Hematopoietic multipotent progenitor cell (in vitro differentiated cells): ENCODE measurements around the gene HIVEP2. TPM values are rescaled to one million over a fixed set of nuclear protein-coding genes. Genes with fewer than 3 reads are reported as not detected.
A peak's percentile ranks its signal among the peaks of the same experiment; 100 is the strongest.

Source experiments
- DNase-seq, 3 donors: peaks; one replicate each; pipeline ENCODE4 v3.0.0-alpha.2; 2011 to 2015; ENCODE audit warnings: low read depth in 2 of 3, low spot score in 2 of 3
- total RNA-seq: library from RNA; depleted of rRNA; stranded (reverse); fragments of >200 nt; gene quantifications from one replicate; pipeline ENCODE4 v1.2.3, GENCODE V29; 2012

The HIVEP2 gene
- total RNA-seq, 1 donor, result 12.4 TPM

DNA sequence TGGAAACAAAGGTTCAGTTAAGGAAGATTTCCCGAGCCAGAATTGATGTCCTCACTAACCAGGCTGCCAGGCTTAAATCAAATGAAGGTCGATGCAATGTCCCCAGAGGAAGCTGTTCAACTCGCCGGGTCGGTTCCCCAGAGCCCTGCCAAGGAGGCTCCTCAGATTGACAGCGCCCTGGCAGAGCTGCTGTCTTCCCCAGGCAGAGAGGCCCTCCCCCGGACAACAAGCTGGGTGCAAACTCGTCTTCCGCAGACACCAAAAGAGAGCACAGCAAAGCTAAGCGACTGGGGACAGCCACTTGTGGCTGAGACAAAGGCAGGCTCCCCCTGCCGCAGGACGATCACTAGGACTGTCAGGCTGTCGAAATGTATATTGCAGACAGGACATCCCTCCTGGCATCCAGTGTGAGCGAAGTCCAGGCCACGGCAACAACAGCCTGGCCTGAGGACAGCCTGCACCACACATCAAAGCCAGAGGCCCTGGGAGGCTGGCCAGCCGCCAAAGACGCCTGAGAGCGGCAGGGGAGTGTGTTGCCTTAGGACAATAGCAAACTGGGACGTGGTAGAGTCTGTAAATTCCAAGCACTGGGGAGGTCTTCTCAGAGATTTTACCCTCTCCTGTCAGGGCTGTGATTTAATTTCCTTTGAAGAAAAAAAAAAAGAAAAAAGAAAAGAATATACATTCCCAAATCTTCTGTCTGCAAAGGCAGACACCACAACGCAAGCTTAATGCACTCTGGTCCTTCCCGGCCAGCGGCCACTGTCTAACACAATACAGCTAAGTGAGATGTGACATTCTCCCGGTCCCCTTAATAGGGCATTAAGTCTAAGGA, 99.1 kb downstream of the HIVEP2 start:
- DNase-seq, result no peak

DNA sequence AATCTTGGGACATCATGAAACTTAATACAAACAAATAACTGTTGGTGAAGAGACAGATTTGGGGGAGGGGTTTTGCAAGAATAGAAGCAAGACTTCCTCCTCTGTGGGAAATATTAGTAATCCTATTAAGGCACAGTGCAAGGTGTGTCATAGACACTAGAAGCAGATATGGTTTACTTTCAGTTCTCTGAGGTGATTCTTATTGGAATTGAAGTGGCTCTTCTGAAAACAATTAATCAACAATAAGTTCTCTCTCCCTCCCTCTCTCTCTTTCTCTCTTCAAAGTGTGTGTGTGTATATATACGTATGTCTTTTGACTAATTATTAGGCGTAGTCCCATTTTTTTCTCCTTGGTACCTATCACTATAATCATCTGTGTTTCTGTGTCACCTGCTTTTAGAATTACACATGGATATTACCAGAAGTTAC, 99.8 kb downstream of the HIVEP2 start:
- DNase-seq, result no peak

DNA sequence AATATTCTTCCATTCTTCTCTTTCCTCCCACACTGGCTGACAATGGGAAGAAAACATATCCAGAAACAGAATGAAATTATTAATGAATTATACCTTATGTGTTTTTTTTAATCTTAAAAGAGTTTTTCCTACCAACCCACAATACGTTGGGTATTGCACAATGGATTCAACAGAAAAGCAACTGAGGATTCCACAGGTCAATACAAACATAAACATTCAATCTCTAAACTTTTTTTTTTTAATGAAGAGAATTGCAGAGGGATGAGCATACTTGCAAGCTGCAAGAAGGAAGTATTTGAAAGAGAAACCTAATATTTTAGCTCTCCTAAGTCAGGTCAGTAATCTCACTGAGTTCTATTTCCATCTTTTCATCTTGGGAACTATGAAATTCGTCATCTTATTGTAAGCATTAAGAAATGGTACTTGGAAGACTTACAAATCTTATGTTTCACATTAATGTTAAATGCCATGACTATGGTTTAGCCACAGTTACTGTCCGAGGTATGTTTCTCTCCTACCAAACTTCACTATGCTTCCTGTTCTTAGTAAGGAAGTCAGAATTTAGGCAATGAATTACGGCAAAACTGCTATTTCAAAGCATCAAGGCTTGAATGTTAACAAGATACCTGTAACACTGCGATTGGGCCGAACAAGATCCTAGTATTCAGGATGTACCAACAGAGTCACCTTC, 100.8 kb downstream of the HIVEP2 start:
- DNase-seq, result no peak

DNA sequence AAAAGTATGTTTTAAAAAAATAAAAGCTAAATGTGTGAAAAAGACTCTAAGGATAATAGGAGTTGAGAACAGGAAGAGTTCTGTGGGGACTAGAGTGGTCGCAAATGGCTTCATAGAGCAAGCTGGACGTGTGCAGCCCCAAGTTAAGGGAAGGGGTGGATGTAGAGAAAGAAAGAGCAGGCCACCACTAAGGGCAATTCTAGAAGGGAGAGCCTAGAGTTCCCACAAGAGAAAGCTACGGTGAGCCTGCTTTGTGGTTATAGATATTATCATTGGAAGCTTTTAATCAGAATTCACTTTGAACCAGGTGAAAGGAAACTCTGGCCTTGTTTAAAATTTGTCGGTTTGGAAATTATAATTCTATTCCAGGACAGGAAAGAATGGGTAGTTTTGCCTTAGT, 101.6 kb downstream of the HIVEP2 start:
- DNase-seq, result no peak

DNA sequence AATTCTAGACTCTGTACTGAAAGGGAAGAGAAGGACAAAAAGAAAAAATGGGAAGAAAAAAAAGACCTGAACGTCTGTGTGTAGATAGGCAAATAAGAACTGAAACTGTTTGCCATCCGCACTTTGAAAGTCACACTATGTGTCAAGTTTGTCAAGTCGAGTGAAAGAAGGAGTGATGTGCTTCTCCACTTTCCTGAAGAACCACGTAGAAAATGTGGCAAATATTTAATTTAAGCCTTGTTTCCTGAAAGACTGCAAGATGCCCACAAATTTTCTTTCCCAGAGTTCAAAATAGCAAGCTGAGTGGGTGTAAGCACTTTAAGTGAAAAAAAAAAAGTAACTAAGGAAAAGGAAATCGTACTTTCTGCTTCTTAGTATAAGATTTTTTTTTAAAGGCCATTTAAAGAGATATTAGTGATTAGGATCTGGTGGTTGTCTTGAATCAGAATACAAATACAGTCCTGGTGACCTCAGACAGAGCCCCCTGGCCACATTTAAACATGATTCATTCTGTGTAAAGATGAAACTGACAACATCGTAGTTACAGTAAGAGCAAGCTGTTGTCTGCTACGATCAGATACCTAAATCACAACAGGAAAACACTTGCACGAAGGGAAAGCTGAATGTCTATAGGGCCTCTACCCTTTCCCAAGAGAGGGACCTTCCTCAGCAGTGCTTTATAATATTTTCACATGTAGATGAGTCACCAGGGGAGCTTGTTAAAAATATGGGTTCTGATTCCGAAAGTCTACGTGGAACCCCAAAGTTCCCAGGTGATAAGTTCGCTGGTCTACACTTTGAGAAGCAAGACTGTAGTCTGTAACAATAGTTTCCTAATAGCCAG, 102.3 kb downstream of the HIVEP2 start:
- DNase-seq, result peak in 2 of 3 donors; percentile 29 to 61

DNA sequence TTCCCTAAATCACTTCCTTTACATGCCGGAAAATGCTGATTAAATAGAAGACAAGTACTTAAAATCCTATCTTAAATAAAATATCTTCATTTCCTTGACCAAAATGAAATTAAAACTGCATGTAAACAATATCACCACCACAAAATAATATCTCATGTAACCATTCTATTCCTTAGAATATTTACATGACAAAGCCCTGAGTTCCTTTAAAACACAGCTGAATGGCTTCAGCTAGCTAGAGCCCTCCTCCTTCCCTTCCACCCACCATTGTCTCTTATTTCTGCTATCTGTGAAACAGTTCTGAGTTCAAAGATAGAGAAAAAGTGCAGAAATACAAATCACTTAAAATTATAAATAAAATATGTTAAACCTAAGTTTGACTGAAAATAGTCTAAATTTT, 103.1 kb downstream of the HIVEP2 start:
- DNase-seq, result no peak

GRCh38 chr6:142839686-142840040, 105.3 kb downstream of the HIVEP2 start:
- no peak for DNase-seq

DNA sequence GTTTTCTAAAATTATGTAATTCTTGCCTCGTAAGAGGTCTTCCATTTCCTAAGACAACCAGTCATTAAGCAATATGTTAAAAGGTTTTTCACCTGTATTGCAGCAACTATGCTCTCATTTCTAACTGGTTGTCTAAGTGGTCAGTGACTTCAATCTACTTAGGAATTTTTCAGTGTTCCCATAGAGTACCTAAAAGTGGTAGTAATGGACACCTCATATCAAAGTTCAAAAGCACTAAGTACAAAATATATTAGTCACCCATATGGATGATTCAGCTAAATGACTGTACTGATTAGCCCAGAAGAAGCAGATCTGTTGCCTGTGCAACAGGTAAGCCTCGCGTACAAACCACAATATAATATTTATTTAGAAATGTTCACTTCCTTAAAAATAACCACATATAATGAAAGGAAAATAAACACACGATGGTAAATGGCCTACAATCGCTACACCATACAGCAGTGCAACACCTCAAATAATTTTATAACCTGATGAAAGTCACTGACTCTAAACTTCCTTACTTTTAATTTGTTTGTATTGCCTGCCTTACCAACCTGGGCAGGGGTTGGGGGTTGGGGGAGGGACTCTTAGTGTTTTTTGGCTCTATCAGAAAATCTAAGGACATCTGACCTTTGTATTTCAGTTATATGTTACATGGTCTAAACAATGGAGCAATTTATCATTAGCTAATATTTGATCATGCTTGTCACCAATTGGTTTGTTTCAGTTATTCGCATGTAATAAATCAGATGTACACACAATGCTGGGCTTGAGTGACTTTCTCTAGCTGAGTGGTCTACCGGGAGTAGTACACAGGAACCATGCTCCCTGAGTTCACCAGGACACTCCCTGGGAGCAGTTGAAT, 105.9 kb downstream of the HIVEP2 start:
- no peak for DNase-seq

DNA sequence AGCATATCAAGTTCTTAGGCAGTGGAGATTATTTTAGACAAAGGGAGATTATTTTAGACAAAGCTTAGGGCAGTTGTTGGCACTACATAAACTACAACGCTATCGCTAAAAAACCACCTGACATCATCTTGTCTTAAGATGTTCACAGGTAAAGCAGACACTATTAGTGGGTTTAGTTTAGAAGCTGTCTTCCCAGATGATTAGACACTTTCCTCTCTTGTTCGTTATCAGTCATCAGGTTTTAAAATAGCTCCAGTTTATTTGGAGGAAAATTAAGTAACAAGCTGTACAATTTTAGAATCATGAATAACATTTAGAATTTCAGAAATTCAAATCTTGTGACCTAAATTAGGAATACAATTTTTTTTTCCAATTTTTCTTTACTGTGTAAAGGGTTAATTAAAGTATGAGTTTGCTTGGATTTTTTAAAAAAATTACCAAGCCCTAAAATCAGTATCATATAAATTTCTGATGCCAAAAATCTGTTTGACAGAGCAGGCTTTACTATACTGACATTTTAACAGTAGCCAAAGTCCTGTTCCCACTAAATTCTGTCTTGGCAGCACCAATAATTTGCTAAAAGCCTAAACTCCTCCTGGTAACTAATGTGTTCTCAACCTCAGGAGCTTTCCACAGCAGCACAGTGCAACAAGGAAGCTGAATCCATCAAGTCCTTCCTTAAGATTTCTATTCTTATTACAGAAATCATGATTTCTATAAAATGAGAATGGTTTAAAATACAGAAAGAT, 109.0 kb downstream of the HIVEP2 start:
- DNase-seq, result no peak

- no peak for DNase-seq
These were observed 110.1 kb downstream of the HIVEP2 start for GRCh38 chr6:142834853-142835252.

DNA sequence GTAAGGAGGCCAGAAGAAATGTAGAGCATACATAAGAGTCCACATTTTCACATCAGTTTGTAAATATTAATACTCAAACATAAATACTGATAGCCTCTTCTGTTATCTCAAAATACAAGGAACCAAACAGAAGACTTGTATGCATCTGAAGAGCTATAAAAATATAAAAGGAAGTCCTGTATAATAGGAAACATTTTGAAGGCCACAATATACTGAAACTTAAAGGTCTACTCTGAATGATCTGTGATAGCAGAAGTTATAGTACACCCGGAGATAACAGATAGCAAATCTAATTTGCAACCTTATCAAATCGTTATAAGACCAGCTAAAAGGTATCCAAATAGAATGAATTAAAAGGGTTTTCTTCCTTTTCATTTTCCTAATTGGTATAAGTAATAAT, 111.2 kb downstream of the HIVEP2 start:
- no peak for DNase-seq

- DNase-seq, result no peak
These were observed 111.9 kb downstream of the HIVEP2 start for GRCh38 chr6:142833054-142833453.

GRCh38 chr6:142830807-142831206, 114.2 kb downstream of the HIVEP2 start:
- DNase-seq, result no peak

DNA sequence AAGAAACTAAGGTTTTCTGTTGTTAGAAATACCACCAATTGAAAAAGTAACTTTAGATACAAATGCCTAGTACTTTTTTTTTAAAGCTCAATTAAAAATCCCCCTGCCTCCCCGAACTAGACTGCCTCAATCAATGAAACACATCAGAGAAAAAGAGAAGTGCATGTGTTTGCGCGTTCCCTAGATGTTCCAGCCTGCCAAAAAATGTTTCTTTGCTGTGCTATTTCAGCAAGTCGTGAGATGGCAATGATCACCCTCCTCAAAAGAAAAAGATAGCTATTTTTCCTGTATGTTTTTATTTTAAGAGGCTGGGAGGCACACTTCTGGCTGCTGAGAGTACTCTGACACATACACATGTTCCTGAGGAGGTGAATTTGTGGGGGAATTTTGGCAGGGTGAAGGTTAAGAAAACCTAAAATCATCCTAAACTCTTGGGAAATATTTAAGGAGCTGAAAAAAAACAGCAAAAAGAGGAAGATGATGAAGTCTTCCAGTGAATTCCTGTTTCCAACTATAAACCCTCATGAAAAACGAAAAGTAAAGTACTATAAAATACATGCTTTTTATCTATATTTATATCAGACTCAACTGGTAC, 114.8 kb downstream of the HIVEP2 start:
- DNase-seq, result no peak

DNA sequence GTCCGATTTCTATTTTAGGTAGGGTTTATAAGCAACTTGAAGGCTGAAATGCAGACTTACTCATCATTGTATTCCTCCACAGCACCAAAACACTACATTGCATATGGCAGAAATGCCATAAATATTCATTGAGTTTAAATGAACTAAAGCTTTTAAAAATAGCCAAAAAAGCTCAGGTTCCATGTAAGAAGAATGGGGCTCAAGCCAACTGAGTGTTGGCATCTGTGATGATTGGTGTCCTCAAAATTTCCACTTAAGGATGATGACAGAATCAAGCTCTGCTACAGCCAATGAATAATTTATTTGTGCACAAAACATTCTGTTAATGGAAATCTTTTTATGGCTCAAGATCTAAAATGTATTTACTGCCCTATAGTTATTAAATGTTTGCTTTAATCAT, 115.4 kb downstream of the HIVEP2 start:
- no peak for DNase-seq

DNA sequence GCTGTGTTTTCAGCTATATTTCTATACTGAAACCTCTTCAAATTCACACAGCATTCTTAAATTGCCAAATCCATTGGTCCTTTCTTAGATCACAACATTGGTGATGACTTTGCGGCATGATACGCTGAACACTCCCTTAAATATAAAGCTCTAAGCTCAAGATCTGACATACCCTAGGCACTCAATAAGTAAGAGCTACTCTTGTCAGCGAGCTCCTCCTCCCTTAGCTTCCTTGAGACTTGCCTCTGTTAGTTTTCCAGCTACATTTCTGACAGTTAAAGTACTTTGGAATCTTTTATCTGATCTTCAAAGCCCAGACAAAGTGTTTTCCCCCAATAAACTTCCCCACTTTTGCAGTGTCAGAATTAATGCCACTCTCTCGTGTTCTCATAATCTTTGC, 117.0 kb downstream of the HIVEP2 start:
- DNase-seq, result no peak

DNA sequence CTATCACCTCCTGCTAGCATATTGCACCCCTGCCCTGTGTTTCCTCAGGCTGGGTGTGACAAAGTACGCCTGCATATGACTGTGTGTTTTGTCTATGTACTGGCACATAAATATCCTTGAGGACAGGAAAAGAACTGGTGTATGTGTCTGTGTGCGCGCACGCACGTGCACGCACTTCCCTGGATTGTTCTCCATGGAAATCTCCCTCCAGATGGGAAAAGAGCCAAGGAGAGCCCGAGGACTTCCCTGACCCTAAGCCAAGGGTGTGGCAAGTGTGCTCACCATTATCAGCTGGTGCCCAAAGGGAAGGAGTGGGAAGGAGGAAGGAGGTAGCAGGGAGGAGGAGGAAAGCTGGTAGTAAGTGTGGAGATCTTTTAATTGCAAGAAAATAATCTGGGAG, 117.6 kb downstream of the HIVEP2 start:
- DNase-seq, result no peak

DNA sequence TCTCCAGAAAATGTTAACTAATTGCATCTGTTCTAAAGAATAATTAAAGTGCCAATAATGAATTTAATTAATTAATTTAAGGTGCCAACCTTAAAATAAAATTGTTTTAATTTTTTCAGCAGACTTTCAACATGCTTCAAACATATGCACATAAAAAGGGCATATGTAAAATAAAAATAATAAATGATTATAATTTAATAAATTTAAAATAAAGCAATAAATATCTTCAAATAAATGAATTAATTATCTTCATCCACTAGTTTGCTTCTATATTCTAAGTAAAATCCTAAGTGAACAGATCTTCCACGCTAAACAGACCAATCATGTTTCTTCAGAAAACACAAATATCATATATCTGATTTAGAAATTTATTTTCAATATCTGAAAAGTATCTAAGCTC, 119.2 kb downstream of the HIVEP2 start:
- DNase-seq, result no peak

GRCh38 chr6:142824426-142824825, 120.5 kb downstream of the HIVEP2 start:
- no peak for DNase-seq
